Uterus (tissue), 2 donors: ENCODE data around the gene HMGB2.

ENCODE experiments used
- POLR2A ChIP-seq, 2 donors: fragments of 450-650 bp; IDR thresholded peaks; one replicate each; pipeline ENCODE4 v1.6.1; 2016; ENCODE audit warnings: antibody characterized with exemption in 2 of 2, mild to moderate bottlenecking in 1 of 2, moderate library complexity in 1 of 2
- TF ChIP-seq, protein P1 (sequence below), 4 experiments: fragments of 200-600 bp in 2 of 4; fragments of 450-650 bp in 2 of 4; sonication (generic) in 2 of 4; IDR thresholded peaks; one replicate each; pipeline ENCODE4 v1.5.1; 2016 to 2019; ENCODE audit warnings: antibody characterized with exemption in 4 of 4, mild to moderate bottlenecking in 2 of 4, moderate library complexity in 1 of 4

DNA sequence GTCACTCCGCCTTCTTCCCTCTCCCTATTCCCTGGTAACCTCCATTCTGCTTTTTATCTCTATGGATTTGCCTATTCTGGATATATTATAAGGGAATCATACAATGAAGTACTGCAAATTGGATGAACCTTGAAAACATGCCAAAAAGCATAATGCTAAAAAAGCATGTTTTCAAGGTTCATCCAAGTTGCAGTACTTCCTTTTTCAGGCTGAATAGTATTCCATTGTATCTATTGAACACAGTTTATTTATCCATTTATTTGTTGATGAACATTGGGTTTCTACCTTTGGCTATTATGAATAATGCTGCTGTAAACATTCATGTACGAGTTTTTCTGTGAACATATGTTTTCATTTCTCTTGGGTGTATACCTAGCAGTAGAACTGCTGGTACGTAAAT is 45.8 kb upstream of the HMGB2 start:
- TF ChIP-seq, protein P1, sequence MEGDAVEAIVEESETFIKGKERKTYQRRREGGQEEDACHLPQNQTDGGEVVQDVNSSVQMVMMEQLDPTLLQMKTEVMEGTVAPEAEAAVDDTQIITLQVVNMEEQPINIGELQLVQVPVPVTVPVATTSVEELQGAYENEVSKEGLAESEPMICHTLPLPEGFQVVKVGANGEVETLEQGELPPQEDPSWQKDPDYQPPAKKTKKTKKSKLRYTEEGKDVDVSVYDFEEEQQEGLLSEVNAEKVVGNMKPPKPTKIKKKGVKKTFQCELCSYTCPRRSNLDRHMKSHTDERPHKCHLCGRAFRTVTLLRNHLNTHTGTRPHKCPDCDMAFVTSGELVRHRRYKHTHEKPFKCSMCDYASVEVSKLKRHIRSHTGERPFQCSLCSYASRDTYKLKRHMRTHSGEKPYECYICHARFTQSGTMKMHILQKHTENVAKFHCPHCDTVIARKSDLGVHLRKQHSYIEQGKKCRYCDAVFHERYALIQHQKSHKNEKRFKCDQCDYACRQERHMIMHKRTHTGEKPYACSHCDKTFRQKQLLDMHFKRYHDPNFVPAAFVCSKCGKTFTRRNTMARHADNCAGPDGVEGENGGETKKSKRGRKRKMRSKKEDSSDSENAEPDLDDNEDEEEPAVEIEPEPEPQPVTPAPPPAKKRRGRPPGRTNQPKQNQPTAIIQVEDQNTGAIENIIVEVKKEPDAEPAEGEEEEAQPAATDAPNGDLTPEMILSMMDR (IDR thresholded peaks at IDR 0.05): no peak
- TF ChIP-seq POLR2A (IDR thresholded peaks at IDR 0.05): no peak
